Small intestine (tissue), 4 donors: Measurements from ENCODE around the gene S100A6. TPM values are rescaled to one million over a fixed set of nuclear protein-coding genes. Genes with fewer than 3 reads are reported as not detected.

ENCODE experiments used
- polyA plus RNA-seq, 4 donors: library from polyadenylated mRNA; stranded (reverse) in 3 of 4; unstranded in 1 of 4; fragments of 200-250 nt in 3 of 4; fragments of 120-200 nt in 1 of 4; gene quantifications; one replicate each; pipeline versions ENCODE4 v1.2.1 to v1.2.3, GENCODE V29; 2013
- donor health status: healthy with polysubstance abuse.
- donor health status: Bipolar disorder and iron deficiency.
- donor health status: healthy.

Gene S100A6
- polyA plus RNA-seq, 4 donors = 313 to 4,929 (median 1,988) TPM

Other genes starting within 250 kb of the S100A6 start
- gene PGLYRP3, start 223.0 kb downstream of the S100A6 start, polyA plus RNA-seq = under 1 TPM in 1 of 4 donors, not detected in 3; 0.07 TPM
- under 1 TPM in 2 of 4 donors, not detected in 2; 0.18 to 0.33 TPM for gene PGLYRP4, start 187.2 kb downstream of the S100A6 start, polyA plus RNA-seq
- gene S100A9, start 178.1 kb downstream of the S100A6 start, polyA plus RNA-seq = 100 to 1,000 TPM in 2 of 4 donors, 10 to 100 TPM in 2; 57.0 to 509 (median 97.5) TPM
- gene S100A12, start 160.4 kb downstream of the S100A6 start, polyA plus RNA-seq = 1 to 10 TPM in 2 of 4 donors, under 1 TPM in 1, not detected in 1; 0.85 to 6.7 (median 2.8) TPM
- 100 to 1,000 TPM in 2 of 4 donors, 10 to 100 TPM in 2; 10.2 to 208 (median 86.3) TPM for gene S100A8, start 144.9 kb downstream of the S100A6 start, polyA plus RNA-seq
- not detected for gene S100A7A, start 119.5 kb downstream of the S100A6 start, polyA plus RNA-seq
- not detected for gene S100A7, start 75.3 kb downstream of the S100A6 start, polyA plus RNA-seq
- gene S100A5, start 4.9 kb upstream of the S100A6 start, polyA plus RNA-seq = under 1 TPM in 1 of 4 donors, not detected in 3; 0.18 TPM
- 100 to 1,000 TPM in 2 of 4 donors, 10 to 100 TPM in 1, 1 to 10 TPM in 1; 7.6 to 230 (median 78.7) TPM for gene S100A4, start 9.8 kb upstream of the S100A6 start, polyA plus RNA-seq
- 1 to 10 TPM in 2 of 4 donors, under 1 TPM in 1, not detected in 1; 0.06 to 4.3 (median 2.1) TPM for gene S100A3, start 13.3 kb upstream of the S100A6 start, polyA plus RNA-seq
- 1 to 10 TPM in 3 of 4 donors, under 1 TPM in 1; 0.43 to 9.8 (median 4.5) TPM for gene S100A2, start 29.9 kb upstream of the S100A6 start, polyA plus RNA-seq
- 100 to 1,000 TPM; 122 to 389 (median 315) TPM for gene S100A16, start 77.1 kb upstream of the S100A6 start, polyA plus RNA-seq
- 100 to 1,000 TPM; 356 to 952 (median 630) TPM for gene S100A14, start 80.3 kb upstream of the S100A6 start, polyA plus RNA-seq
- gene S100A13, start 91.5 kb upstream of the S100A6 start, polyA plus RNA-seq = 100 to 1,000 TPM in 2 of 4 donors, 10 to 100 TPM in 2; 50.1 to 132 (median 83.1) TPM
- gene S100A1, start 92.4 kb upstream of the S100A6 start, polyA plus RNA-seq = 10 to 100 TPM in 1 of 4 donors, 1 to 10 TPM in 3; 2.7 to 13.5 (median 3.5) TPM
- 10 to 100 TPM; 40.3 to 98.4 (median 49.4) TPM for gene CHTOP, start 98.1 kb upstream of the S100A6 start, polyA plus RNA-seq
- gene SNAPIN, start 122.7 kb upstream of the S100A6 start, polyA plus RNA-seq = 10 to 100 TPM; 23.9 to 29.2 (median 26.5) TPM
- gene ILF2, start 135.0 kb upstream of the S100A6 start, polyA plus RNA-seq = 100 to 1,000 TPM in 2 of 4 donors, 10 to 100 TPM in 2; 58.1 to 145 (median 109) TPM
- gene NPR1, start 142.7 kb upstream of the S100A6 start, polyA plus RNA-seq = 10 to 100 TPM in 1 of 4 donors, 1 to 10 TPM in 1, under 1 TPM in 2; 0.22 to 18.1 (median 1.4) TPM
- gene INTS3, start 192.1 kb upstream of the S100A6 start, polyA plus RNA-seq = 10 to 100 TPM; 14.9 to 52.6 (median 22.6) TPM
- gene SLC27A3, start 239.4 kb upstream of the S100A6 start, polyA plus RNA-seq = 10 to 100 TPM in 2 of 4 donors, 1 to 10 TPM in 2; 5.4 to 50.4 (median 16.9) TPM